ENCODE results near the gene COL4A1. TPM values are rescaled to one million over a fixed set of nuclear protein-coding genes. Genes with fewer than 3 reads are reported as not detected.

COL4A1 gene
- total RNA-seq, 2 donors from 2014 or later = 140 to 201 TPM

DNA sequence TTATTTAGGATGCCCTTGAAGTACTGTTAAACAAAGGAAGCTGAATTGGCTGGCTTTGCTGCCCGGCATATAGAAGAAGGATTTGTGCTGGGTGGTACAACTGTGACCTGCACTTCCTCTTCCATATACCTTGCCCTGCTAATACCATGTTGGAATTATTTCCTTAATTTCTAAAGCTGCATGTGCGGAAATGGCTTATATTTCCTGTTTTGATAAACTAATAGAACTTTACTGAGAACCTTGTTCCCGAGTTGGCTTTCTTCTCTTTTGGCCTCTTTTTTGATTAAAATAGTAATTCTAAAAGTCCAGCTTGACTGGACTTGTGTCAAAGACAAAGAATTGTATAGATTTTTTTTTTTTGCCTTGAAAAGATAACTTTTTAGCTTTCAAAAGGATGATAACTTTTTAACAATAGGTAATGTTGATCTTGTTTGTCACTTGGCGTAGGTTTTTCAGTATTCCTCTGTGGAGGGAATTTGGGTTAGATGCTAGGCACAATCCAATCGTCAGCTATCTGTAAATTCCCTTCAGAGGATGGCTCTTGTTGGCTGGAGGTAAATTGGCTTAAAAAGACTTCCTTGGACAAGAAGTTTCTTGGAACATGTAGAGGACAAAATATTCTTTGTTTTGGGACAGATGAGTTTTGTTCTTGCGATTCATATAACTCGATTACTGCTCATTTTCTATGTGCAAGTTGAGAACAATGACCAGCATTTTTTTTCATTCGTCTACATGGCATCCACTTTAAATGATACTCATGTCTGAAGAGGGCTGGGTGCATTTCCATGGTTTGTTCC, 41.5 kb upstream of the COL4A1 start:
- TF ChIP-seq, protein P1, sequence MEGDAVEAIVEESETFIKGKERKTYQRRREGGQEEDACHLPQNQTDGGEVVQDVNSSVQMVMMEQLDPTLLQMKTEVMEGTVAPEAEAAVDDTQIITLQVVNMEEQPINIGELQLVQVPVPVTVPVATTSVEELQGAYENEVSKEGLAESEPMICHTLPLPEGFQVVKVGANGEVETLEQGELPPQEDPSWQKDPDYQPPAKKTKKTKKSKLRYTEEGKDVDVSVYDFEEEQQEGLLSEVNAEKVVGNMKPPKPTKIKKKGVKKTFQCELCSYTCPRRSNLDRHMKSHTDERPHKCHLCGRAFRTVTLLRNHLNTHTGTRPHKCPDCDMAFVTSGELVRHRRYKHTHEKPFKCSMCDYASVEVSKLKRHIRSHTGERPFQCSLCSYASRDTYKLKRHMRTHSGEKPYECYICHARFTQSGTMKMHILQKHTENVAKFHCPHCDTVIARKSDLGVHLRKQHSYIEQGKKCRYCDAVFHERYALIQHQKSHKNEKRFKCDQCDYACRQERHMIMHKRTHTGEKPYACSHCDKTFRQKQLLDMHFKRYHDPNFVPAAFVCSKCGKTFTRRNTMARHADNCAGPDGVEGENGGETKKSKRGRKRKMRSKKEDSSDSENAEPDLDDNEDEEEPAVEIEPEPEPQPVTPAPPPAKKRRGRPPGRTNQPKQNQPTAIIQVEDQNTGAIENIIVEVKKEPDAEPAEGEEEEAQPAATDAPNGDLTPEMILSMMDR (IDR thresholded peaks at IDR 0.05) = no peak
- no peaks in the 10 kb centered on the region for H3K9me3 ChIP-seq
- DNase-seq (ENCODE audit: low spot score) = no peak
- no peak overlapping the region for H3K4me3 ChIP-seq
- no peaks in the 10 kb centered on the region for H3K27me3 ChIP-seq
- peak overlapping the region; percentile 72 to 74 for H3K27ac ChIP-seq
- H3K36me3 ChIP-seq = no peaks in the 10 kb centered on the region
- peaks cover 0 to 68% of the 10 kb centered on the region in 2 donors for H3K4me1 ChIP-seq

DNA sequence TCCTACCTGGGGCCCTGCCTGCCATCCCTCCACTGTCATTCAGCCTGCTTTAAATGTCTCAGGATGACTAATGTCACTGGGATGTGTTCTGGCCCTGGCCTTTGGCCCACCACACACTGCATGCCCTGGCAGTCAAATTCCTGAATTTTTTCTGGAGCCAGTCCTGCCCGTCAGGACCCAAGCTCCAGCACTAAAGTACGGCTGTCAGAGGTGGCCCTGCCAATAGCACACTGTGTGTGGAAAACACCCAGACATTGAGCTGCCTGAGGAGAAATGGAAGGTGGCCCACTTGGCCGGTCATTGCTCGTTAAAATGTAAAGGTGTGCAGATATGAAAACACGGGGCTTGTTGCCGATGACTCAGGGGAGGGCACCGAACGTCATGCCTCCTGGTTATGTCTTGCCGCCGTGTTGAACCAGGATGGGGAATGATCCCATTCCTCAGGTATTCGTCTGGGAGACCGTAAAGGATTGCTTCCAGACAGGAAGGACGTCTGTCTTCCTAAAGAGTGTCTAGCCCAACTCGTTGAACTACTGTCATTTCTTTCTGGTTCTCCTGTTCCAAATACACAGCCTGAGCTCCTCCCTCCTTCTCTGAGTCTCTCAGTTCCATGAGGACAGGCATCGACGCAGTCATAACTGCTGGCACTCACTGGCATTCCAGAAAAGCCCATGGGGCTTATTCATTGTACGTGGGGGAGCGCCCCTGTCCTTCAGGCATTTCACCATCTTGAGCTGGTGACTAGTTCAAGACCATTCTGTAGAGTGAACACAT, 40.8 kb upstream of the COL4A1 start:
- H3K9me3 ChIP-seq = no peaks in the 10 kb centered on the region
- peak overlapping the region; percentile 72 to 74 for H3K27ac ChIP-seq
- no peak overlapping the region for H3K4me3 ChIP-seq
- peaks cover 0 to 75% of the 10 kb centered on the region in 2 donors for H3K4me1 ChIP-seq
- DNase-seq (ENCODE audit: low spot score) = peak; percentile 90
- H3K27me3 ChIP-seq = no peaks in the 10 kb centered on the region
- no peaks in the 10 kb centered on the region for H3K36me3 ChIP-seq
- TF ChIP-seq, protein P1 (IDR thresholded peaks at IDR 0.05) = no peak

DNA sequence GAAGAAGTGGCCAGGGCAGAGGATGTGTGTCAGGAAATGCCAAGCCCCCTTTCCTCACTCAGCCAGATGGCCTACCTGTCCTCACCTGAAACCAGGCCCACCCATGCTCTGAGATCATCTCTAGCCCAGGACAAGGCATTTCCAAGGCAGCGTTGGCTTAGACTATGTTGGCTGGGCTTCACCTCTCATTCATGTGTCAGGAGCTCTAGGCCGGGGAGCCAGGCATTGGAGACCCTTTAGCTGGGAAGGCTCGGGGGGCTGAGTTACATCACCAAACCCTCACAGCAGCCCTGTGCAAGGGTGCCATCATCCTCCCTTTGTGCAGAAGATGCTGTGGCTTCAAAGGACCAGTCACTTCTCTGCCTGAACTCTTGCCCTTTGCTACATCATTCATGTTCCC, 40.1 kb upstream of the COL4A1 start:
- DNase-seq (ENCODE audit: low spot score) = no peak
- Histone ChIP-seq H3K4me1 (peaks cover 0 to 79% of the 10 kb centered on the region in 2 donors), H3K27ac (peak overlapping the region; percentile 72 to 74), H3K36me3 (no peaks in the 10 kb centered on the region), H3K4me3 (no peak overlapping the region), H3K9me3 (no peaks in the 10 kb centered on the region), H3K27me3 (no peaks in the 10 kb centered on the region)
- TF ChIP-seq, protein P1 (IDR thresholded peaks at IDR 0.05) = no peak

DNA sequence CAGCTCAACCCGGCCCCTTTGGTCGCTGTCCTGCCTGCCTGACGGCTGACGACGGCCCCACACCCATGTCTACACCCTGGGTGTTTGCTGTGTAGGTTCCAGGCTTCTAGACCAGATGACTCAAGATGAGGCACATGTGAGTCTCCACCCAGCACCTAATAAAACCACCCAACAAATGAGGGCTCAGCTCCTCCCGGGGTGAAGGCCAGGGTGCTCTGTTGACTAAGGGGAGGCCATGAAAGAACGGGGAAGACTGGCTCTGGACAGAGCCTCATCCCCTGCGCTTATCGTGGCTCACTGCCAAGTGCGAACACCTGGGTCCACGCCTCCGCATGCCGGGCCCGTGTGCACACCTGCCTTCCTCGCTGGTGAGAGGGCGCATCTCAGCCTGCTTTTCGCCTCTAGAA, 39.7 kb upstream of the COL4A1 start:
- DNase-seq (ENCODE audit: low spot score) = no peak
- peaks cover 0 to 79% of the 10 kb centered on the region in 2 donors for H3K4me1 ChIP-seq
- H3K27ac ChIP-seq = peak overlapping the region; percentile 72 to 74
- TF ChIP-seq, protein P1 (IDR thresholded peaks at IDR 0.05) = no peak
- no peaks in the 10 kb centered on the region for H3K9me3 ChIP-seq
- no peaks in the 10 kb centered on the region for H3K27me3 ChIP-seq
- no peaks in the 10 kb centered on the region for H3K36me3 ChIP-seq
- H3K4me3 ChIP-seq = no peak overlapping the region

DNA sequence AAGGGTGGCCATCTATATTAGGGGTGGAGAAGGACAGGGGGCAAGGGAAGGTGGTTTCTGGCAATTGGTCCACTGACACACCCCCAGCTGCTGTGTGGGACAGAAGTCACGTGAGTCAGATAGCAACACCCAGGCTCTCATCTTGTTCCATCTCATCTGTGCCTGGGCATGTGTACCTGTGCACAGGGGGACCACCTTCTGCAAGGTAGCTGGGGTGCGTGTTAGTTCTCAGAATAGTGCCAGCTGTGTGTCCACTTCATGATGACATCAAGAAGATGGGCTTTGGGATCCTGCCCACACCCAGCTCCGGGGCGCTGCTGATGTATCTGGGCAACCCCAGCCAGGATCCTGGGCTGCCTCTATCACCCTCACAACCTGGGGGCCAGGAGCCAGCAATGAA, 38.7 kb upstream of the COL4A1 start:
- Histone ChIP-seq H3K27ac (peak overlapping the region in 1 of 2 donors; percentile 74), H3K4me1 (peaks cover 0 to 82% of the 10 kb centered on the region in 2 donors)
- TF ChIP-seq, protein P1 (IDR thresholded peaks at IDR 0.05) = no peak

More for the DNA sequence above, 38.7 kb upstream of the COL4A1 start:
- Histone ChIP-seq H3K9me3 (no peaks in the 10 kb centered on the region), H3K4me3 (no peak overlapping the region), H3K27me3 (no peaks in the 10 kb centered on the region), H3K36me3 (no peaks in the 10 kb centered on the region)
- DNase-seq (ENCODE audit: low spot score) = no peak

Measured in right atrium auricular region (tissue), 2 donors.